Thymus (tissue), 11 donors: Measurements from ENCODE around the gene DEPDC1B. TPM values are rescaled to one million over a fixed set of nuclear protein-coding genes. Genes with fewer than 3 reads are reported as not detected.
"Not testable (repeated sequence)": the region's sequence is repeated elsewhere in the genome, so short reads cannot be mapped to it uniquely, and the experiment has no call there.

Experiments used
- DNase-seq, 9 donors: peaks; one replicate each; pipeline ENCODE4 v3.0.0-alpha.2; 2013; ENCODE audit warnings: low spot score in 9 of 9, low read depth in 6 of 9, missing footprints in 1 of 9
- H3K27ac ChIP-seq, 2 donors: one replicate each; pipeline ENCODE4 v1.5.1; 2013; ENCODE audit warnings: control low read depth in 1 of 2, low read depth in 1 of 2, low read length in 1 of 2, mild to moderate bottlenecking in 1 of 2, moderate library complexity in 1 of 2
- H3K27me3 ChIP-seq, 2 donors: one replicate each; pipeline ENCODE4 v1.5.1; 2013; ENCODE audit warnings: low read length in 1 of 2; ENCODE audit not compliant: control insufficient read depth in 2 of 2, insufficient read depth in 1 of 2
- H3K36me3 ChIP-seq, 2 donors: one replicate each; pipeline ENCODE4 v1.5.1; 2013; ENCODE audit warnings: low read length in 1 of 2, mild to moderate bottlenecking in 1 of 2, moderate library complexity in 1 of 2; ENCODE audit not compliant: control insufficient read depth in 2 of 2, insufficient read depth in 2 of 2
- H3K4me1 ChIP-seq, 2 donors: one replicate each; pipeline ENCODE4 v1.5.1; 2013; ENCODE audit warnings: low read length in 2 of 2; ENCODE audit not compliant: control insufficient read depth in 2 of 2, insufficient read depth in 2 of 2
- H3K4me3 ChIP-seq, 2 donors: one replicate each; pipeline ENCODE4 v1.5.1; 2013; ENCODE audit warnings: low read length in 2 of 2, control low read depth in 1 of 2, mild to moderate bottlenecking in 1 of 2
- H3K9me3 ChIP-seq, 2 donors: one replicate each; pipeline ENCODE4 v1.5.1; 2013; ENCODE audit warnings: low read length in 1 of 2, mild to moderate bottlenecking in 1 of 2; ENCODE audit not compliant: control insufficient read depth in 2 of 2, insufficient read depth in 1 of 2
- WGBS: extraction: QIAGEN DNeasy Blood & Tissue Kit; methylation state at CpG from one replicate; pipeline ENCODE4 v1.1.7; 2013; 5-methylcytosine and 5-hydroxymethylcytosine counted together
- polyA plus RNA-seq: library from polyadenylated mRNA; stranded (reverse); fragments of 200-250 nt; gene quantifications from one replicate; pipeline ENCODE4 v1.2.3, GENCODE V29; 2013
- total RNA-seq: library from RNA; stranded (reverse); fragments of 120-200 nt; gene quantifications from one replicate; pipeline ENCODE4 v1.2.4, GENCODE V29; 2013
- donor health status: healthy.

The DEPDC1B gene
- total and polyA plus RNA-seq, 2 donors: 4.9 to 25.2 TPM

DNA sequence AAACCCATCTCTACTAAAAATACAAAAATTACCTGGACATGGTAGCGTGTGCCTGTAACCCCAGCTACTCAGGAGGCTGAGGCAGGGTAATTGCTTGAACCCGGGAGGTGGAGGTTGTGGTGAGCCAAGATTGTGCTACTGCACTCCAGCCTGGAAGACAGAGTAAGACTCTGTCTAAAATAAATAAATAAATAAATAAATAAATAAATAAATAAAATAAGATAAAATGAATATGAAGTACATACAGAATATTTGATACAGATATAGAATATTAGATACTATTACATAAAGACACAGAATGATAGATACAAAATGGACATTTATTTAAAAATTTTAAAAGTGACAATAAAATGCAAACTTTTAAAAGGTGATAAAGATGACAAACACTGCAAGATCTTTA, 146.7 kb downstream of the DEPDC1B start:
- H3K27ac ChIP-seq, H3K36me3 ChIP-seq, H3K27me3 ChIP-seq, H3K4me3 ChIP-seq, DNase-seq, H3K4me1 ChIP-seq, H3K9me3 ChIP-seq: not testable (repeated sequence)
- 99% methylated on average over 2 of the region's 2 CpGs for WGBS

DNA sequence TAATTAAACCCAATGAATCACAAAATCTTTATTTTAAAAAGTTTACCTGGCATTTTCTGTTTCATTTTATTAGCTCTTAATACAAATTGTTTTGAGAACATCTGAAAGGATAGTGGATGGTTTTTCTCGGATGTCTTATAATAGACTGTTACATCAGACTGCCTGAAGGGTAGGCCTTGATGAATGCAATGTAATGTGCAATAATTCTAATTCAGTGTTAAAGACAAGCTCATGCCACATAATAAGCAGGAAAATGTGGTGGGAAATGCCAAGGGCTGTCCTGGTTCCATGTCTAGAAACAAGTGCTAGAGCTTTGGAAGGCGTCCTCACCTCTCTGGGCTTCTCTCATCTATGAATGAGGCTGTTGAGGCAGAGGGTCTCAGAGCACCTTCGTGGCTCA, 148.1 kb downstream of the DEPDC1B start:
- no peaks in the 10 kb centered on the region for H3K36me3 ChIP-seq
- peaks cover 0 to 14% of the 10 kb centered on the region in 2 donors for H3K9me3 ChIP-seq
- H3K27ac ChIP-seq: no peak overlapping the region
- H3K4me1 ChIP-seq: no peaks in the 10 kb centered on the region
- no peak for DNase-seq
- H3K27me3 ChIP-seq: no peaks in the 10 kb centered on the region
- WGBS: 97% methylated on average over 3 of the region's 3 CpGs
- no peak overlapping the region for H3K4me3 ChIP-seq

DNA sequence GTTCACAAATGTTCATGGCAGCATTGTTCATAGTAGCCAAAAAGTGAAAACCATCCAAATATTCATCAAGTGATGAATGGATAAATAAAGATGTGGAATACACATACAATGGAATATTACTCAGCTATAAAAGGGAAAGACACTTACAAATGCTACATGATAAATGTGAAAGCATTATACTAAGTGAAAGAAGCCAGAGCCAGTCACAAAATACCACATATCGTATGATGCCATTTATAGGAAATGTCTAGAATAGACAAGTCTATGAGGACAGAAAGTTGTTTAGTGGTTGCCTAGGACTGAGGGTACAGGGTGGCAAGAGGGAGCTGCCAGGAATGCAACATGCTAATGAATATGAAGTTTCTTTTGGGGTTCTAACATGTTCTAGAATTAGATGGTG, 148.7 kb downstream of the DEPDC1B start:
- no peaks in the 10 kb centered on the region for H3K36me3 ChIP-seq
- WGBS: 98% methylated on average over 1 of the region's 1 CpG
- H3K27me3 ChIP-seq: no peaks in the 10 kb centered on the region
- H3K4me1 ChIP-seq: no peaks in the 10 kb centered on the region
- H3K4me3 ChIP-seq: no peak overlapping the region
- H3K27ac ChIP-seq: no peak overlapping the region
- H3K9me3 ChIP-seq: peaks cover 0 to 14% of the 10 kb centered on the region in 2 donors
- DNase-seq: no peak

DNA sequence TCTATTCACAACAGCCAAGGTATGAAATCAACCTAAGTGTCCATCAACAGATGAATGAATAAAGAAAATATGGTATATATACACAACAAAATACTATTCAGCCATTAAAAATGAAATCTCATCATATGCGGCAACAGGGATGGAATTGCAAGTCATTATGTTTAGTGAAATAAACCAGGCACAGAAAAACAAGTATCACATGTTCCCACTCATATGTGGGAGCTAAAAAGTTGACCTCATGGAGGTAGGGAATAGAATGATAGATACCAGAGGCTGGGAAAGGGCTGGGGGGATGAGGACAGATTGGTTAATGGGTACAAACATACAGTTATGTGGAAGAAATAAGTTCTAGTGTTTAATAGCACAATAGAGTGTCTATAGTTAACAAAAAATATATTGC, 149.7 kb downstream of the DEPDC1B start:
- Histone ChIP-seq H3K4me1 (no peaks in the 10 kb centered on the region), H3K27me3 (no peaks in the 10 kb centered on the region), H3K9me3 (peaks cover 0 to 7% of the 10 kb centered on the region in 2 donors), H3K27ac (no peak overlapping the region), H3K36me3 (no peaks in the 10 kb centered on the region), H3K4me3 (no peak overlapping the region)
- 98% methylated on average over 1 of the region's 1 CpG for WGBS
- no peak for DNase-seq

- no peak overlapping the region for H3K4me3 ChIP-seq
- H3K9me3 ChIP-seq: peaks cover 0 to 7% of the 10 kb centered on the region in 2 donors
- H3K27me3 ChIP-seq: no peaks in the 10 kb centered on the region
- H3K27ac ChIP-seq: no peak overlapping the region
- no peaks in the 10 kb centered on the region for H3K4me1 ChIP-seq
- DNase-seq: no peak
- WGBS: 84% methylated on average over 3 of the region's 3 CpGs
- H3K36me3 ChIP-seq: no peaks in the 10 kb centered on the region
These were observed 150.1 kb downstream of the DEPDC1B start for GRCh38 chr5:60549841-60550240.

Other genes with a start within 250 kb of the DEPDC1B start
- 0.47 TPM for gene ELOVL7, start 144.1 kb upstream of the DEPDC1B start, total RNA-seq
- 5.4 TPM for gene ELOVL7, start 144.1 kb upstream of the DEPDC1B start, polyA plus RNA-seq
- 17.9 TPM for gene ERCC8, start 244.9 kb upstream of the DEPDC1B start, total RNA-seq
- gene ERCC8, start 244.9 kb upstream of the DEPDC1B start, polyA plus RNA-seq: 7.9 TPM
- 24.4 TPM for gene NDUFAF2, start 245.0 kb upstream of the DEPDC1B start, total RNA-seq
- gene NDUFAF2, start 245.0 kb upstream of the DEPDC1B start, polyA plus RNA-seq: 44.9 TPM